ENCODE measurements around the gene SRD5A1.

Gene SRD5A1

GRCh38 chr5:6714226-6715041 is 81.2 kb downstream of the SRD5A1 start:
- no peak for DNase-seq

- no peak for DNase-seq
Measured at GRCh38 chr5:6715271-6715670, 82.0 kb downstream of the SRD5A1 start.

GRCh38 chr5:6715758-6716628 is 82.8 kb downstream of the SRD5A1 start:
- no peak for DNase-seq

- no peak for DNase-seq
Measured at GRCh38 chr5:6716629-6717149, 83.4 kb downstream of the SRD5A1 start.

DNA sequence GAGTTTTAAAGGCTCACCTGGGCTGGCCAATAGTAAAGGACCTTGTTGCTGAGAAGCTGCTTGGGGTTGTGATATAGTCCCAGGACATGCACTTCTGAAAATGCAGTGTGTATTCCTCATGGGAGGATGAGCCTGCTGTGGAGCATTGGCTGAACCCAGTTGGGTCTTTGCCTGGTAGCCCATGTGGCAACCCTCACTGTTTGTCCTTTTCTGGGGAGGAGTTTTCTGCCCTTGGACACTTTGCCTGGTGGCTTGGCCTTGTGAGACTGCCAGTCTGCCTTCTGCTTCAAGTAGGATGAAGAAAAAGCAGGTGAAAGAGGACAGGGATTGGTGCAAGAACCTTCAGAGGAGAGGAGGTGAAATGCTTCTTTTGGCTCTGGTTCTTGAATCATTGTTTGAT is 84.0 kb downstream of the SRD5A1 start:
- DNase-seq: no peak

GRCh38 chr5:6717687-6718086 is 84.4 kb downstream of the SRD5A1 start:
- no peak for DNase-seq

GRCh38 chr5:6718161-6718681 is 85.0 kb downstream of the SRD5A1 start:
- DNase-seq: no peak

DNA sequence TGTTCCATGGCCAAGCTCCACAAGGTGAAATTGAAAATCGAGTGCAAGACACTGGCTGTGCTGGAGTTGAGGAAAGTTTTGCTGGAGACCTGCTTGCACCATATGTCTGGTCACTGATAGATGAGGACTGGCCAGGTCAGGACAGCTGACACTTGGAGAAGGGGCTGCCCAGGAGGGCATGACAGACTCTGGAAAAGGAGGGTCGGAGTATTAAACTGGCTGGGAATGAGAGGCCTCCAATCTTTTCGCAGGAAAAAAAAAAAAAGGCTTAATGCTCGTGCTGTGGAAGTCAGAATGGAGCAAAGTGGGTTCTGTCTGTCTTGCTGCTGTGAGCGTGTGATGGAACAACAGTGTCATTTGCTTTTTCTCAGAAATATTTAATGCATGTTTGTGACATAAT is 85.5 kb downstream of the SRD5A1 start:
- no peak for DNase-seq

- DNase-seq: no peak
Measured at GRCh38 chr5:6719417-6719816, 86.2 kb downstream of the SRD5A1 start.

DNA sequence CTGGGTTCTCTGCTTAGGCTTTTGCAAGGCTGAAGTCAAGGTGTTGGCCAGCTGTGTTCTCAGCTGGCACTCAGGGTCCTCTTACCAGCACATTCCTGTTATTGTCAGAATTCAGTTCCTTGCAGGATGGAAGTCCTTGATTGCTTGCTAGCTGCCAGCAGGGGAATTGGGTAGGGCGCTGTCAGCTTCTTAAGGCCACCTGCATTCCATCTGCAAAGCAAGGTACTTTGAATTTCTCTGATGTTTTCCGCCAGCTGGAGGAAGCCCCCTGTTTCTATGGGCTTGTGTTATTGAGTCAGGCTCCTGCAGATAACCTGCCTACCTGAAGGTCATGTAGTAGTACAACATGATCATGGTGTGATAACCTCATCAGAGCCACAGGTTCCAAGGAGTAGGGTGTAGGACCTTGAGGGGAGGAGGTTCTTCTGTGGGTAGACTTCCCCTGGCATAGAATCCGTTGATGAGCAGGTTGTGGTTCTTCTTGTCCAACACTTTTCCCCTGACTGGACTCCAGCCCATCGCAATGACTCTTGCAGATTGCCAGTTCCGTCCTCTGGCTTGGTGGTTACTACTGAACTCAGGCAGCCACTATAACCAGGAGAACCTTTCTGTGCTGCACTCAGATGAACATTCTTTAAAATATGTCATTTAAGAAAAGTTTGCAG is 86.8 kb downstream of the SRD5A1 start:
- no peak for DNase-seq

DNA sequence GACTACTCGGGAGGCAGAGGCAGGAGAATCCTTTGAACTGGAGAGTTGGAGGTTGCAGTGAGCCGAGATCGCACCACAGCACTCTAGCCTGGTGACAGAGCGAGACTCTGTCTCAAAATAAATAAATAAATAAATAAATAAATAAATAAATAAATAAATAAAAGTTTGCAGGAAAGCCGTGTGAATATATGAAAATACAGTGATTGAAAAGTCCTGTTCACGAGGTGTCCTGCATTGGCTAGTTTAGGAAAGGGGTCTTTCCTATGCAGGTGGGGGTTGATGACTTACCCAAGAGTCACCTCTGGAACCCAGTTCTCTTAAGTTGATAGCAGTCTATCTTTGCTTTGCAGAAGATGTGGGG is 87.3 kb downstream of the SRD5A1 start:
- DNase-seq: no peak

DNA sequence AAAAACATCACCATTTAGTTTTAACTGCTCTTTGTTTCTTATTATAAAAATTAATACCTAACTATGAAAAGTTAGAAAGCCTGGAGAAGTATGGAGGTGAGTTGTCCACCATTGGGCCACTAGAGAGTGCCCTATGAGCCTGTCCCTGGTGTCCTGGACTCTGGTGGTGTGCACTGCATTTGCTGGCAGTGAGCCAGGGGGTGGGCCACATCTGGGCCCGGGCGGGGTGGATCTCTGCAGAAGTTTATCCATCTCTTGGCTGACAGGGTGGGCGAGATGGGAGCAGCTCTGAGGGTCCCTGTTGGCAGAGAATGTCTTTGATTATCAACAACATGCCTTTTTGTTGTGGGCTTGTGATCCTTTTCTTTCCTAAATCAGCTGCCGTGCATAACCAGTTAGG is 88.2 kb downstream of the SRD5A1 start:
- DNase-seq: no peak

DNA sequence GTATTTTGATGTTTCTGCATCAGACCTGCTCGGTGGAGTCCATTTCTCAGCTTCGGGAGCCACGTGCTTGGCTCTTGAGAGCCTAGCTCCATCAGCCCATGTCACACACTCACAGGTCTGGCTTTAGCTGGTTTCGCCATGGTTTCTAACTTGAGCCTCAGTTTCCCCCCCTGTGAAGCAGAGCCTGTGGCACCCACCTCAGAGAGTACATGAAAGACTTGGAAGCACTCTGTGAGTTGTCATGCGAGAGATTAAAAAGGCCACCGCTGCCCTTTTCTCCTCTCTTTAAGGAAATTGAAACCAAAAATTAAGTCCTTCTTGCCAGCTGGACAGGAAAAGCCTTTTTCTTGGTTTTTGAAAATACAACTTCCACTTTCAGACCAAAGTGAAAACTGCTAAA is 88.8 kb downstream of the SRD5A1 start:
- DNase-seq: no peak

DNA sequence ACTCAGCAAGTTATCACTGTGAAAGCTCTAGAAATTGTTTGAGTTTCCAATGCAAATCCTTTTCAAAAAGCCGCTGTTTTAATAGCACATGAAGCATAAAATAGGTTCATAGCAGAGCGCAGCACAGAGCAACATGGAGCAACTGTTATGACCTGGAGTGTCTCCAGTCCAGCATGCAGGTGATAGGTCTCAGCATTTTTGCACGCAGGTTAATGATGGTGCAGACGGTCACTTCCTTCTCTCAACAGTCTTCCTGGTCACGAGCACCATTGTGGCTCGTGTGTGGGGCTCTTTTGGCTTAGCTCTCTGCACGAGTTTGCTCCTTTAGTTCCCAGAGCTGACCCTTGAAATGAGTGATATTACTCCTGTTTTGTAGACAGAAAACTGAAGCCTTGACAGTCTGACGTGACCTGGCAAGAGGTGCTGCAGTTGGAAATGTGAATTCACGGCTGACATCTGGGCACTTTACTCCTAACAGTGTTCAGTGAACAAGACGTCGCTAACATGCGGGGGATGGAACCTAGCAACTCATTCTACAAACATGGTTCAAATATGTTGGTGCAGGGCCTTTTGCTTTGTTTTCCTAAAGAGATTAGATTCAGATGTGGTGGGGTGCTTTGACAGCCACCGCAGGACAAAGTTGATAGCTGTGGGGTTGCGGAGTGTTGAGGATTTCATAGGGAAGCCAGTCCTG is 90.0 kb downstream of the SRD5A1 start:
- DNase-seq: no peak

GRCh38 chr5:6723816-6724300 is 90.6 kb downstream of the SRD5A1 start:
- no peak for DNase-seq

Data from NCI-H1048 (cell line).